SK-N-MC (cell line): ENCODE measurements around the gene EXOSC2.

Experiments used
- EZH2 ChIP-seq: fragments of 200-600 bp; sonication (generic); IDR thresholded peaks from one replicate; pipeline ENCODE4 v1.6.1; 2017; ENCODE audit warnings: antibody characterized with exemption
- FOXP2 ChIP-seq: optimal IDR thresholded peaks from 2 replicates; pipeline ENCODE3; 2011; ENCODE audit warnings: mild to moderate bottlenecking, moderate library complexity; ENCODE audit not compliant: insufficient read depth; ENCODE audit errors: extremely low read length, control extremely low read depth
- POLR2AphosphoS5 ChIP-seq: IDR thresholded peaks from 2 replicates; pipeline ENCODE4 v1.6.1; 2012; ENCODE audit warnings: mild to moderate bottlenecking, low read depth, low read length, borderline replicate concordance

- no peak for TF ChIP-seq POLR2AphosphoS5
- TF ChIP-seq EZH2, result no peak
- no peak for TF ChIP-seq FOXP2
Observed at GRCh38 chr9:130740218-130741023, 46.8 kb downstream of the EXOSC2 start.
